ENCODE results near the gene SWSAP1. TPM values are rescaled to one million over a fixed set of nuclear protein-coding genes. Genes with fewer than 3 reads are reported as not detected.
"Not testable (repeated sequence)": the region's sequence is repeated elsewhere in the genome, so short reads cannot be mapped to it uniquely, and the experiment has no call there.

Gene SWSAP1
- total RNA-seq, 4 donors from 2014 or later, result 0.76 to 3.2 (median 1.9) TPM; not detected in 1

GRCh38 chr19:11339254-11340098 lies 35.0 kb upstream of the SWSAP1 start, which contains the start of gene RAB3D:
Gene RAB3D, minus strand, starts transcription at chr19:11339657. Its CDS starts 2,258 bp downstream, at chr19:11337399.
- TF ChIP-seq CTCF (IDR thresholded peaks at IDR 0.05) (no peak), POLR2A (IDR thresholded peaks at IDR 0.05) (peak; percentile 24 to 46)
- DNase-seq, result peak; percentile 84 to 95 (median 92)
- Histone ChIP-seq H3K27ac (peak within 1 kb of the TSS; percentile 55 to 79 (median 78)), H3K9me3 (no peaks in the 10 kb centered on the region), H3K4me1 (peaks cover 0 to 33% (median 11%) of the 10 kb centered on the region in 4 donors), H3K4me3 (peak within 1 kb of the TSS; percentile 61 to 74 (median 66)), H3K27me3 (no peaks in the 10 kb centered on the region), H3K36me3 (peaks cover 0 to 22% (median 0%) of the 10 kb centered on the region in 3 donors)

GRCh38 chr19:11340099-11340467 lies 34.4 kb upstream of the SWSAP1 start:
- peak overlapping the region in 2 of 4 donors; percentile 65 to 68 for H3K4me3 ChIP-seq
- peak overlapping the region; percentile 55 to 79 (median 78) for H3K27ac ChIP-seq
- H3K36me3 ChIP-seq, result peaks cover 0 to 16% (median 0%) of the 10 kb centered on the region in 3 donors
- peaks cover 0 to 39% (median 13%) of the 10 kb centered on the region in 4 donors for H3K4me1 ChIP-seq
- H3K9me3 ChIP-seq, DNase-seq, H3K27me3 ChIP-seq: not testable (repeated sequence)

- H3K27ac ChIP-seq, result no peak overlapping the region
- DNase-seq, result no peak
- H3K4me1 ChIP-seq, result peaks cover 4 to 50% (median 20%) of the 10 kb centered on the region in 4 donors
These were observed 32.0 kb upstream of the SWSAP1 start for GRCh38 chr19:11342429-11342828.

GRCh38 chr19:11345122-11345803 lies 29.2 kb upstream of the SWSAP1 start:
- peaks cover 4 to 29% (median 11%) of the 10 kb centered on the region in 4 donors for H3K4me1 ChIP-seq
- no peaks in the 10 kb centered on the region for H3K27me3 ChIP-seq
- peak overlapping the region; percentile 73 to 83 (median 78) for H3K27ac ChIP-seq
- H3K9me3 ChIP-seq, result no peaks in the 10 kb centered on the region
- no peaks in the 10 kb centered on the region for H3K36me3 ChIP-seq
- peak overlapping the region; percentile 67 to 83 (median 74) for H3K4me3 ChIP-seq
- DNase-seq, result no peak
- TF ChIP-seq CTCF (IDR thresholded peaks at IDR 0.05) (no peak), POLR2A (IDR thresholded peaks at IDR 0.05) (no peak)

More at GRCh38 chr19:11342429-11342828, 32.0 kb upstream of the SWSAP1 start:
- Histone ChIP-seq H3K27me3 (no peaks in the 10 kb centered on the region), H3K36me3 (no peaks in the 10 kb centered on the region), H3K4me3 (no peak overlapping the region), H3K9me3 (no peaks in the 10 kb centered on the region)
- TF ChIP-seq CTCF (IDR thresholded peaks at IDR 0.05), result no peak
- no peak for TF ChIP-seq POLR2A (IDR thresholded peaks at IDR 0.05)

GRCh38 chr19:11346104-11346940 lies 28.1 kb upstream of the SWSAP1 start, which contains the start of the genes CCDC159 and TMEM205:
Gene CCDC159, plus strand, starts transcription at chr19:11346519. Its CDS starts 88 bp downstream, at chr19:11346607.
Gene TMEM205, minus strand, starts transcription at chr19:11346268. Its CDS starts 649 bp downstream, at chr19:11345619.
- Histone ChIP-seq H3K4me1 (peaks cover 4 to 29% (median 11%) of the 10 kb centered on the region in 4 donors), H3K36me3 (no peaks in the 10 kb centered on the region), H3K27me3 (no peaks in the 10 kb centered on the region), H3K27ac (peak within 1 kb of the TSS; percentile 73 to 83 (median 78)), H3K4me3 (peak within 1 kb of the TSS; percentile 67 to 83 (median 74)), H3K9me3 (no peaks in the 10 kb centered on the region)
- peak; percentile 97 to 99 (median 98) for DNase-seq
- peak; percentile 60 to 78 for TF ChIP-seq POLR2A (IDR thresholded peaks at IDR 0.05)
- peak in 1 of 6 experiments; percentile 5 for TF ChIP-seq CTCF (IDR thresholded peaks at IDR 0.05)

All from Peyer's patch (tissue), 4 donors.